HL-60 (cell line): Measurements from ENCODE around the gene AFF1.

Source experiments
- SPI1 ChIP-seq: IDR thresholded peaks from 2 replicates; pipeline ENCODE4 v1.6.1; 2012; ENCODE audit warnings: low read depth, mild to moderate bottlenecking, borderline replicate concordance
- TF ChIP-seq, protein P1 (sequence below): IDR thresholded peaks from one replicate; pipeline ENCODE4 v1.5.1; 2011; ENCODE audit warnings: low read length, control low read depth, inconsistent platforms; ENCODE audit not compliant: insufficient read depth
- TF ChIP-seq, protein P2 (sequence below): IDR thresholded peaks from 2 replicates; pipeline ENCODE4 v1.6.1; 2012; ENCODE audit warnings: low read depth; ENCODE audit not compliant: insufficient replicate concordance

DNA sequence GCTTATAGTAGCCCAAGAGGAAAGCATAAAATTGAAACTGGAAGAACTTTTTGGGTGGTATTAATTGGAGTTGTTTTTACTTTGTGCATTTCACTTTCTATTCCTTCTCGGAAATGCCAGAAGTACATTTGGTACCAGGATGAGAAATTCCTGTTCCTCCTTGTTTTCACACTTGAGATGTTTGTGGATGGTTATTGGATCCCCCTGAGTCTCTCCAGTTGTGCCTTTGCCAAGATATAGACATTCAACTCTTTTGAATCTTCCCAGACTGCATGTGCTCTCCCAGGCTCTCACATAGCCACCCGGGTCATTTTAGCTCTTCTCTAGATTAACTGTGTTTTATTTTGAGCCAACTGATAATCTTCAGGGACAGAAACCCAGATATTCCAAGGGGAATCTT, 120.5 kb downstream of the AFF1 start:
- TF ChIP-seq, protein P1, sequence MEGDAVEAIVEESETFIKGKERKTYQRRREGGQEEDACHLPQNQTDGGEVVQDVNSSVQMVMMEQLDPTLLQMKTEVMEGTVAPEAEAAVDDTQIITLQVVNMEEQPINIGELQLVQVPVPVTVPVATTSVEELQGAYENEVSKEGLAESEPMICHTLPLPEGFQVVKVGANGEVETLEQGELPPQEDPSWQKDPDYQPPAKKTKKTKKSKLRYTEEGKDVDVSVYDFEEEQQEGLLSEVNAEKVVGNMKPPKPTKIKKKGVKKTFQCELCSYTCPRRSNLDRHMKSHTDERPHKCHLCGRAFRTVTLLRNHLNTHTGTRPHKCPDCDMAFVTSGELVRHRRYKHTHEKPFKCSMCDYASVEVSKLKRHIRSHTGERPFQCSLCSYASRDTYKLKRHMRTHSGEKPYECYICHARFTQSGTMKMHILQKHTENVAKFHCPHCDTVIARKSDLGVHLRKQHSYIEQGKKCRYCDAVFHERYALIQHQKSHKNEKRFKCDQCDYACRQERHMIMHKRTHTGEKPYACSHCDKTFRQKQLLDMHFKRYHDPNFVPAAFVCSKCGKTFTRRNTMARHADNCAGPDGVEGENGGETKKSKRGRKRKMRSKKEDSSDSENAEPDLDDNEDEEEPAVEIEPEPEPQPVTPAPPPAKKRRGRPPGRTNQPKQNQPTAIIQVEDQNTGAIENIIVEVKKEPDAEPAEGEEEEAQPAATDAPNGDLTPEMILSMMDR = no peak
- TF ChIP-seq, protein P2, sequence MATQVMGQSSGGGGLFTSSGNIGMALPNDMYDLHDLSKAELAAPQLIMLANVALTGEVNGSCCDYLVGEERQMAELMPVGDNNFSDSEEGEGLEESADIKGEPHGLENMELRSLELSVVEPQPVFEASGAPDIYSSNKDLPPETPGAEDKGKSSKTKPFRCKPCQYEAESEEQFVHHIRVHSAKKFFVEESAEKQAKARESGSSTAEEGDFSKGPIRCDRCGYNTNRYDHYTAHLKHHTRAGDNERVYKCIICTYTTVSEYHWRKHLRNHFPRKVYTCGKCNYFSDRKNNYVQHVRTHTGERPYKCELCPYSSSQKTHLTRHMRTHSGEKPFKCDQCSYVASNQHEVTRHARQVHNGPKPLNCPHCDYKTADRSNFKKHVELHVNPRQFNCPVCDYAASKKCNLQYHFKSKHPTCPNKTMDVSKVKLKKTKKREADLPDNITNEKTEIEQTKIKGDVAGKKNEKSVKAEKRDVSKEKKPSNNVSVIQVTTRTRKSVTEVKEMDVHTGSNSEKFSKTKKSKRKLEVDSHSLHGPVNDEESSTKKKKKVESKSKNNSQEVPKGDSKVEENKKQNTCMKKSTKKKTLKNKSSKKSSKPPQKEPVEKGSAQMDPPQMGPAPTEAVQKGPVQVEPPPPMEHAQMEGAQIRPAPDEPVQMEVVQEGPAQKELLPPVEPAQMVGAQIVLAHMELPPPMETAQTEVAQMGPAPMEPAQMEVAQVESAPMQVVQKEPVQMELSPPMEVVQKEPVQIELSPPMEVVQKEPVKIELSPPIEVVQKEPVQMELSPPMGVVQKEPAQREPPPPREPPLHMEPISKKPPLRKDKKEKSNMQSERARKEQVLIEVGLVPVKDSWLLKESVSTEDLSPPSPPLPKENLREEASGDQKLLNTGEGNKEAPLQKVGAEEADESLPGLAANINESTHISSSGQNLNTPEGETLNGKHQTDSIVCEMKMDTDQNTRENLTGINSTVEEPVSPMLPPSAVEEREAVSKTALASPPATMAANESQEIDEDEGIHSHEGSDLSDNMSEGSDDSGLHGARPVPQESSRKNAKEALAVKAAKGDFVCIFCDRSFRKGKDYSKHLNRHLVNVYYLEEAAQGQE = no peak
- no peak for TF ChIP-seq SPI1
